ENCODE results near the gene FAM81A.
"Not testable (repeated sequence)": the region's sequence is repeated elsewhere in the genome, so short reads cannot be mapped to it uniquely, and the experiment has no call there.

Gene FAM81A

DNA sequence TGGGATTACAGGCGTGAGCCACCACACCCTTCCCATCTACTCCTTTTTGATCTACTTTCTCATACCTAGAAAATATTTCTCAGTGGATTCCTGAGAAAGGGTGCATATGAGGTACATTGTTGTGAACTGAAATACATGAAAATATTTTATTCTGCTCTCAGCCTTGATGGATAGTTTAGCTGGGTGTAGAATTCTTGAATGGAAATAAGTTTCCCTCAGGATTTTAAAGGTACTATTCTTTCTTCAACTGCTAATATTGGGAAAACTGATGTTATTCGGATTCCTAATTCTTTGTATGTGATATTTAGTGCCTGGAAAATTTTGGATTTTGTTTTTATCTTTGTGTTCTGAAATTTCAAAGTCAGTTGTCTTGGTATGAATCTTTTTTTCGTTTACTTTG lies 9.1 kb upstream of the FAM81A start:
- not testable (repeated sequence) for DNase-seq

DNA sequence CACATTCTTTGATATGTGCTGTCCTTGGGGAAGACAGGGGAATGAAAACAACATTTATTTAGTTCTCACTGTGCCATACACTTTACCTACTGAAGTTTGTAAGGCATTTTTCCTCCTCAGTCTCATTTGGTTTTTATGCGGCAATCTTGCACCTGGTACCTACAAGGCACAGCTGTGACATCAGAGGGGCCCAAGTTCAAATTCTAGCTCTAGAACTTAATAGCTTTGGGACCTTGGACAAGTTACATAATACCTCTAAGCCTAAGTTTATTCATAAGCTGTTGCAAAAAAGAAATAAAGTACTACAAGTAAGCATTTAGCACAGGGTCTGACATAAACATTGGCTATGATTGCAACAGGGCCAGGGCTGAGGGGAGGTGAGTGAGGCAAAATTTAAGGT lies 5.6 kb upstream of the FAM81A start:
- no peak for DNase-seq

DNA sequence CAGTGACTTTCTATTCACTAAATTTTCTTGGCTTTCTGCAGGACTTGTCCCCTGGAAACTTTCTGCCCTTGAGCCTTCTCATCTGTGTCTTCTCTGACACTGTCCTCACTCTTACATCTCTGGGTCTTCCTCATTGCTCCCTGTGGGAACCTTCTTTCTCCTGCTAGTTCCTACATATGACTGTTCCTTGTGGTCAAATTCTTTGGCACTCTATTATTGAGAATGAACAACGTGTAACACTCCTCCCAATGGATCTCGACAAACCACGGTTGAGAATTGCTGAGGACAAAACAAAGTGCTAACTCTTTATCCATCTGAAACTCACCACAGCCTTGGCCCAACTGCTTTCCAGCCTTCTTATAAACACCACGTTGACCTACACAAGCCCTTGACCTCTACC lies 3.5 kb upstream of the FAM81A start:
- no peak for DNase-seq

DNA sequence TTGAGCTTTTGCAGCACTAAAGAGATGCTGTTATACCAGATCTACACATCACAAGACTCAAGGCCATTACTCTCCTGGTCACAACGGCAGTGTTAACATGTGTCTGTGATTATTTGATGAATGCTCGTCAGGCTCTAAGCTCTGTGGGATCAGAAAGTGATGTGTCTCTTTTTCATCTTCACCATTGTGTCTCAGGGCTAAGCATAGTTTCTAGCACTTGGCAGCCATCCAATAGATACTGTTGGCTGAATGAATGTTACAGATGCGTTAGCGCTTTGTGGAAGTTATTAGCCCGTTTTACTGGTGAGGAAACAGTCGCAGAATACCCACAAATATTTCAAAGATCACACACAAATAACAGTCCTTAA lies 1.2 kb upstream of the FAM81A start:
- DNase-seq, result no peak

DNA sequence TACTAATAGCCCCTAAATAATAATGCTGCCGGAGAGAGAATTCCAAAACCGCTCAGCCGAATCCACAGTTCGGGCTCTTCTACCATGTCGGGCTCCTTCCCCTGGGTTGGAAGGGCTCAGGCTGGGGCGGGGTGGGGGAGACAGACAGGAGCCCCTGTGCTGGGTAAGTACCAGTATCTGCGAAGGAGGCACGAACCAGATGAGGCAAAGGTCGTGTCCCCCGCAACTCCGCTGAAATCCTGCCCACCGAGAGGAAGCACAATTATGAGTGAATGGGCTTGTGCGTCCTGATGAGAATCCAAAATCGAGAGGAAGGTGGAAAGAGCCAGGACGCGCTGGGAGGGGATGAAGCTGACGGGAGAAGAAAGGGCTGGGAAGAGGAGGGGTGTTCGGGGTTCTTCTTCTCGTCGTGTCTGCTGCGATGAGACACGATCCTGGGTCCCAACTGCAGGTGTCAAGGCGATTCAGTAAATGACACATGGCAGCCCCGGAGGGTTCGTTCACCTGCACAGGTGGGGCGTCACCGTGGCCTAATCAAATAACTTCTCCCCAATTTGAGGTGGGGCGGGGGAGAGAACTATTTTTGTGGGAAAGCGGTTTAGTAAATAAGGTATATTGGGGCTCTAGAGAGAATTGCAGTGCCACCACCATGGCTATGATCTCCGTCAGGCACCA lies 707 bp upstream of the FAM81A start:
- DNase-seq, result no peak

DNA sequence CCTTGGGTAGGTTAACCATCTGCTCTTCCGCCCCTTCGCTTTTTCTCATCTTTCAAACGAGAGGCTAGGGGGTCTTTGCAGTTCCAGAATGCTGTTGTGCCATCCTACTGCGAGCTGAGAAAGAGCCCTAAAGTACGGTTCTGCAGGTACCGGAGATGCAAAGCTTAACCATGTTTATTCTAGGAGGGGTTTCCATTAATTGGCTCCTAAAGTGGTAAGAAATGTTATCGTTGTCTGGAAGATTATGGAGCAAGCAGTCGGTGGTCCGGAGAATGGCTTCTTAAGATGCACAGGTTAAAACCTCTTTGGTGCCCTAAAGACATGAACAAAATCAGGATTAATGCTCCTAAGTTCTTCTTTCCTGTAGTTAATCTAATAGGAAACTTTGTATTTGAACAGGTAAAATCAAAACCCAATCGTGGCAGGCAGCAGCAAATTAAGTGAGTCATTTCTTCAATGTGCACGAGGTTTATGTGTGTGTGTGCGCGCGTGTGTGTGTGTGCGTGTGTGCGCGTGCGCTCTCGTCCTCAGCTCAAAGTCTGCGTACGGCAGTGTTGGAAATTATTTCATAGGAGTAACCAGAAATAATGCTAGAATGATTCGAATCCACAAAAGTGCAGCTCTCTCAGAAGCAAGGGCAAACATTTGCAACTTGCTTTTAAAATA lies 772 bp downstream of the FAM81A start:
- no peak for DNase-seq

DNA sequence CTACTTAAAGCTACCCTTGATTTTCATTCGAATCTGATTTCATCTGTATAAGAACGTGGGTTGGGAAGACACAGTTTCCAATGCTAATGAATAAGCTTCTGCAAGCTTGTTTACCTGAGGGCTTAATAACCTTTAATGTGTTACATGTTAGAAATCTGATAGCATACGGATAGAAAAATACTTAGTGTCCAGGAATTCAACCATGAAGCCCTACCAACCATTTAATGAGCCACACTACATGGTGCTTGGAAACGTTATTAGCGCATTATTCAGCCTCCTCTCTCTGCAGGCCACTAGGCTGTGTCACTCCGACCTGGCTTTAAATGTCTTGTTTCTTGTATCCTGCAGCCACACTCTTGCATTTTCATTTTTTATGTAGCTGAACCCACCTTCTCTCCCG lies 1.6 kb downstream of the FAM81A start:
- no peak for DNase-seq

DNA sequence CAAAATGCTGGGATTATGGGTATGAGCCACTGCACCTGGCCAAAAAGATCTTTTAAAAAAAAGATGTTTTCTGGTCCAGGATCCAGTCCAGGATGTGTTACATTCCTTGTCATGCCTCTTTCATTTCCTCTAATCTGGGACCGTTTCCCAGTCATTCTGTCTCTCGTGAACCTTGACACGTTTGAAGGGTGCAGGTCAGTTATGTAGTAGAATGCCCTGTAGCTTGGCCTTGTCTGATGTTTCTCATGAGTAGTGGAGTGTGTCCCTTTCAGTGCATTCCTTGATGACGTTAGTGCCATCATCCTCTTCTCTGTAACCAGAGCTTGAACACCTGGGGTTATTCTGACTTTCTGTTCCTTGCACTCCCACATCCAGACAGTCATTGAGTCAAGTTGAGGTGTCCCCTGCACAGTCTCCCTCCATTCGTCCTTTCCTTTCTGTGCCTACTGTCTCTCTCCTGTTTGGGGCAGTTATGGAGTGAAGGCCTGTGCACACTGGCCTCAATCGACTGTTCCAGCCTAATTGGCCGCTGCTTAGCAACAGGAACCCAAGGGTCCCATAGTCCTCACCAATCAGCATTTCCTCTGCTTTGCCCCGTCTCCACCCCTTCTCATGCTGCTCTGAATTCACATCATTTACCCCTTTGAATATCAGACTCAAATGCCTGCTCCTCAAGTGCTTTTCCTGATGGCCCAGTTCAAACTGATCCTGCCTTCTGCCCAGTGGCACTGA lies 5.5 kb downstream of the FAM81A start:
- no peak for DNase-seq

DNA sequence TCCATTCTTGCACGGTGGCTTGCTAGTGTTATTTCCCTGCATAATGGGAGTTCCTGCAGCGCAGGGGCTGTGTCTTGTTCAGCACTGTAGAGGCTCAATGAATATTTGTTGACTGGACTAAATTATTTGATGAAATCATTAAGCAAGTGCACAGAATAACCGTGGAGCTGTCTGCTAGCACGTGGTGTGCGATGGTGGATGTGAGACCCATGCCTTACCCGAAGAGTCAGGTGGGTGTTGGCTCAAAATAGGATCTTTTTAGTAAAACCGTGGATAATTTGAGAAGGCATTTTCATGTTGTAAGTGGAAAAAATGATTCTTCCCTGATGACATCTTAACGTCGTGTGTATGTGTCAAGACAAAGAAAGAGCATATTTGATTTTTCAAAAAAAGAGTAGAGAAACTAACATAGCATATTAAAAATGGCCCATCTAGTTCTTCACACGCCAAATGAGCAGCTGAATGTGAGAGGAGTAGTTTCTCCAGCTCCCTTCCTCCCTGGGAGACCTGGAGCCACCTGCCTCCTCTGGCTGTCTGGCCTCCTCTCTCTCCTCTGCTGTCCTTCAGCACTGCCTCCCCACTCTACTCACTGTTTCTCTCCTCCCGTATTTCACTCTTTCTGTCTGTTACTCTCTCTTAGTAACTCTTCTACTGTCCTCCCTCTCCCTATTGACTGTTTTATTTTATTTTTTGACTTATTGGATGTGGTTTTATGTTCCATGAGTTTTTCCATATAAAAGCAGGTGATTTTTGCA lies 6.3 kb downstream of the FAM81A start:
- DNase-seq, result no peak

DNA sequence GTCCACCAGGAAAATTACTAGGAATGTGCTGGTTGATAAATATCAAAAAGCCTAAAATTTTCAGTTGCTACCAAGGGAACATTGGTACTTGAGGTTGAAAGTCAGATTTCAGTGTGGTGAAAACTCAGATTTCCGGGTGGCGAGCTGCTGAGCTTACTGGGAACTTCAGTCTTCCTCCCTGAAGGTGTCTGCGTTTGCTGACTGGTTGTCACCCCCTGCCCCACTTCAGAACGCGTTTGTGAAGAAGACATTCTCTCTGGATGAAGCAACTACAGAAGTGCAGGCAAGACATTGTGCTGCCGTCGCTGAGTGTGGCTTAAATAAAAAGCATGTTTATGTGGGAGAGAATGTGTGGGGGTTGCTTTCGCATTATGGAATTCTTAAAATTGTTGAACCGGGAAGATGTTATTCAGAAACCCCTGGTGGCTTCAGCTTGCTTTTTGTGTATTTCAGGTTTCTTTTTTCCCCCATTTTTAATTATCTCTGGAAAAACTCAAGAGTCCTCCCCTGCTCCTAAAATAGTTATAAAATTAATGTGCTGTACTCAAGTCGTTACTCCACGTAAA lies 7.1 kb downstream of the FAM81A start:
- DNase-seq, result no peak

DNA sequence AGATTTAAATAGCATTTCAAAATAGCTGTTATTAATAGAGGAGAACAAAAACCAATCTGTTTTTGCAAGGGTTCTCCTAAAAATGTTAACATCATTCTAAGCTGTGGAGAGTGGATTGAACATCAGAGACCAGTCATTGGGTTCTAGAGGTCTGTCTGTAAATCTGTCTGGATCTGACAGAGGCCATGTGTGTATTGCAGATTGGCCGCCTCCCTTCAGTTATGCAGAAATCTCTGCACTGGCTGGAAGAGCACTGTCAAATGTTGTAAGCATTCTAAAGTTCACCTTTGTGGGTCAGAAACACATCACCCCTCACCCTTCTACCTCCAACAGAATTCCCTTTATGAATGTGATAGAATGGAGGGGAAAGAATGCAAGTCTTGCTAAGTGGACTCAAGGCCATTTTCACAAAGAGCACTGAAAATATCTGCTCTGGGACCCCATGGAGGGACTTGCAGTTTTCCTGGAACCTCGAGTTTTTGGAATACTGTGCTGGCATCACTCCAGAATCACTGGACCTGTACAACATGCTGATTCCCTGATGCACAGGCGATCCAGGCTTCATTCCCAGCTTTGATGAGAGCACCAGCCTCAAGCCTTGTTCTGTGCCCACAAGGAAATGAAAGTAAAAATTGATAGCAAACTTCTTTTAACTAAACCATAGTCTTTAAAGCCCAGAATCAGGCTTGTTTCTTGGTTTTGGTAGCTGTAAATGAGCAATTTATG lies 8.4 kb downstream of the FAM81A start:
- DNase-seq, result no peak

DNA sequence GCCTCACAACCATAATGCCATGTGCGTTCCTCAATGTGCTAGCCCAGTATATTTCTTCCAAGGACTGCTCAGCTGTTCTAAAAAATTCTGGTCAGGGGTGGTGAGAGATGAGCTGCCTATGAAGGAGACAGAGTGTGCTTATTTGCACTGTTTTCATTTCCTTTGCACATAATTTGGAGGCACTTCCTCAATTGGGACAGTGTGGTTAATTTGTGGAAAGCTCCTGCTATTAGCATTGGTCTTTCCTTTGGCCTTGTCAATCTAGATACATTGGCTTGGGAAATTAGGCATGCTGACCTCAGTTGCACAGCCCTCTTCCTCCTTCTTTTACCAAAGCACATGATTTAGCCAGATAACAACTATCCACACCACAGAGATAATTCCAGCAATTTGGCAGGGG lies 9.4 kb downstream of the FAM81A start:
- DNase-seq, result no peak

DNA sequence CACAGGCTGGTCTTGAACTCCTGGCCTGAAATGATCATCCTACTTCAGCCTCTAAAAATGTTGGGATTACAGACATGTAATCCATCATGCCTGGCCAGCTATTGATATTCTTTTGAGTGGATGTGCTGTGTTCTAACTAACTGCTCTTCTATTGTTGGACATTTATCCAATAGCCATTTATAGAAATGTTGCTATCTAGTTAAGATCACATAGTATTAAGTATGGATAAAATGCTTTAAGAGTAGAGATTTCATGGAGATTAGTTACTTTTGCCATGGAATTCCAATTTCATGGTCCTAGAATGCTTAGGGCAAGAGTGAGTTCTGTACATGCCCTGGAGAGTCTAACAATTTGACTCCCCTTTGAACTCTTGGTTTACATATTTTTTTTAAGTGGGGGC lies 10.9 kb downstream of the FAM81A start:
- no peak for DNase-seq

DNA sequence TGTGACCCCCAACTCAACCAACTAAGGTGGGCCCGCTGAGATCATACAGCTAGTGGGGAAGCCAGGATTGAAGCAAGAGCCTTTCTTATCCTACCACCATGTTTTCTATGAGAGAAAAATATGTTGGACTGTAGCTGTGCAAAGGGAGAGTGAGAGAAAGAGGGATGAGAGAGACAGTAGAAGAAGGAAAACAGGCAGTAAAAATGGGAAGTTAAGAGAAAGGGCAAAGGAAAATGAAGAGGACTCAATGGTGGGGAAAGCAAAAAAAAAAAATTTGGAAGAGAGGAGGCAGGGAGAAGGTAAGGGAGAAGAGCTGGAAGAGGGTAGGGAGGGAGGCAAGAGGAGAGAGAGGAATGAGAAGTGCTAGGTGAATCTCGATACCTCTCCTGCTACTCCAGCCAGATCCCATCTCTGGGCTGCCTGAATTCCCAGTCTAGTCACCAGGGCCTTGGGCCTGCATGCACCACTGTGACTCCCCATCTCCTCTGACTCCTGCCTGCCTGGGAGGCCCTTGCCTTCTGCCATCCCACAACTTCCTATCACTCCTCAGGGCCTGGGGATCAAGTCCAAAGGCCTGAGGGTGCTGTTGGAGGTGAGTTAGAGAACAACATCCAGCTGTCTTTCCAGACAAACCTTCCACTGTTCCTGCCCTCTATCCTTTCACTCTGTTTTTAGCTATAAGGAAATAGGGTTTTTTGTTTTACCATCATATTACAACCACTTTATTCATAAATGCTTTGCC lies 15.7 kb downstream of the FAM81A start:
- DNase-seq, result no peak

DNA sequence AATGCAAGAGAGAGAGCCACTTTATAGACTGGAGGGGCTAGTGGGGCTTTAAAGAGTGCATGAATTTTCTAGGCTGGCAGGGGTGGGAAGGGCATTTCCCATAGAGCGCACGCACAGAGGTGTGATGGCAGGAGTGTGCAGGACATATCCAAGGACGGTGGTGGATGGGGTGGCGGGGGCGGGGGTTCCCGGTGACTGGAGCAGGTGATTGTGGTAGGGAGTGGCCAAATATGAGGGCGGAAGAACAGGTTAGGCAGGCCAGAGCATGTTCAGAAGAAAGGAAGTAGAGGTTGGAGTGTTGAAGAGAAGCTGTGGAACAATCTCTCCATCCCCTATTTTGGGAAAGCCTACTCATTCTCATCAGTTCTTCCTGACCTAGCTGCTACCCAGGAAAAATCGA lies 18.1 kb downstream of the FAM81A start:
- no peak for DNase-seq

DNA sequence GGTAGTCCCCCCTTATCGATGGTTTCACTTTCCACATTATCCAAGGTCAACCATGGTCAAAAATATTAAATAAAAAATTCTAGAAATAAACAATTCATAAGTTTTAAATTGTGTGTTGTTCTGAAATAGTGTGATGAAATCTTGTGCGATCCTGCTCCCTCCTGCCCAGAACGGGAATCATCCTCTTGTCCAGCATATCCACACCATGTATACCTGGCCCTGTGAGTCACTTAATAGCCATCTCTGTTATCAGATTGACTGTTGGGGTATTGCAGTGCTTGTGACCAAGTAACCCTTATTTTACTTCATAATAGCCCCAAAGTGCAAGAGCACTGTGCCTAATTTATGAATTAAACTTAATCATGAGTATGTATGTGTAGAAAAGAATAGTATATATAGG lies 19.1 kb downstream of the FAM81A start:
- no peak for DNase-seq

DNA sequence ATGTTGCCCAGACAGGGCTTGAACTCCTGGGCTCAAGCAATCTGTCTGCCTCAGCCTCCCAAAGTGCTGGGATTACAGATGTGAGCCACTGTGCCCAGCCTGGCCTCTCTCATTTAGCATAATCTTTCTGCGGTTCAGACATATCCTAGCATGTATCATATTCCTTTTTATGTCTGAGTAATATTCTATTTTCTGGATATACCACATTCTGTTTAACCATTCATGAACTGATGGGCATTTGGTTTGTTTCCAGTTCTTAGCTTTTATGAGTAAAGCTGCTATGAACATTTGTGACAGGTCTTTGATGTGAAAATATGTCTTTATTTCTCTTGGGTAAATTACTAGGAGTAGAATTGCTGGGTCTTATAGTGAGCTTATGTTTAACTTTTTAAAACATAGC lies 23.5 kb downstream of the FAM81A start:
- DNase-seq, result no peak

DNA sequence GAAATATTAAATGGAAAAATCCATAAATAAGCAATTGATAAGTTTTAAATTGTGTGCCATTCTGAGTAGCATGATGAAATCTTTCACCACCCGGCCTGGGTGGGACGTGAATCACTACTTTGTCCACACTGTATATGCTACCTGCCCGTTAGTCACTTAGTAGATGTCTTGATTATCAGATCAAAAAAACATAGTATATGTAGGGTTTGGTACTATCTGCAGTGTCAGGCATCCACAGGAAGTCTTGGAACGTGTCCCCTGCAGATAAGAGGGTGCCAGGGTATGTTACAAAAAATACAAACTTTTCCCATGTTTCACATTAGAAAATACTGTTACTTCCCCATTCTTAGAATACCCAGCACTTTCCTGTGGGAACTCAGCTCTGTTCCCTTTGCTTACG lies 35.2 kb downstream of the FAM81A start:
- DNase-seq, result no peak

DNA sequence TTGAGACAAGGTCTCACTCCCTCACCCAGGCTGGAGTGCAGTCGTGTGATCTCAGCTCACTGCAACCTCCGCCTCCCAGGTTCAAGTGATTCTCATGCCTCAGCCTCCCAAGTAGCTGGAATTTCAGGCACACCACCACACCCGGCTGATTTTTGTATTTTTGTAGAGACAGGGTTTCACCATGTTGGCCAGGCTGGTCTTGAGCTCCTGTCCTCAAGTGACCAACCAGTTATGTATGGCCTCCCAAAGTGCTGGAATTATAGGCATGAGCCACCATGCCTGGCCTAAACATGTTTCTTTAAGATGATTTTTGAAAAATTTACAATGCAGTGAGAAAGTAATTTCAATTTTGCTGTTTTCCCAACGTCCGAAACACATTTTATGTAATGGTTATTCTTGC lies 37.2 kb downstream of the FAM81A start:
- DNase-seq, result not testable (repeated sequence)

DNA sequence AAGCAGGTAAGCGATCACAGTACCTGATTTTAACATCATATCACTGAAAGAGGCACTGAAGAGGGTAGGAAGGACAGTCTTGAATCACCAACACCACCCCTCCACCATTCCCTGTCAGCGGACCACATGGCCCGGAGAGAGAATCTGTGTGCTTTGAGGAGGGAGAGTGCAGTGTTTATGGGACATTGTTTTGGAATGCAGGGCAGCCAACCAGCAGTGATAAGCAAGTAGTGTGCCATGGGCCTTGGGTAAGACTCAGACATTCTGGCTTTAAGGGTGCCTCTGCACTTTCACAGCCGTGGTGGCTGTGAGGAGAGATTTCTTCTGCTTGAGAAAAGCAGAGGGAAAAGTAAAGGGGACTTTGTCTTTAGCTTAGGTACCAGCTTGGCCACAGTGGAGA lies 46.4 kb downstream of the FAM81A start:
- no peak for DNase-seq

DNA sequence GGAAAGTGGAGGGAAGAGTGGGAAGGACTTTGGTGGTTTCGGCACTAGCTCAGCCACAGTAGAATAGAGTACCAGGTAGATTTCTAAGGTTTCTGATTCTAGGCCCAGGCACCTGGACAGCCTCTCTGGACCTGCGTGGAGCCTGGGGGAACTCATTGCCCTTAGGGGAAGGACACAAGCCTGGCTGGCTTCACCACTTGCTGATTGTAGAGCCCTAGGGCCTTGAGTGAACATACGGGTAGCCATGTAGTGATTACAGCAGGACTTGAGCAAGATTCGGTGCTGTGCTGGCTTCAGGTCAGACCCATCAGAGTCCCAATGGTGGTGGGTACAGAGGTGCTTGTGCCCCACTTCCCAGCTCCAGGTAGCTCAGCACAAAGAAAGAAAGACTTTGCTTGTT lies 47.0 kb downstream of the FAM81A start:
- no peak for DNase-seq

DNA sequence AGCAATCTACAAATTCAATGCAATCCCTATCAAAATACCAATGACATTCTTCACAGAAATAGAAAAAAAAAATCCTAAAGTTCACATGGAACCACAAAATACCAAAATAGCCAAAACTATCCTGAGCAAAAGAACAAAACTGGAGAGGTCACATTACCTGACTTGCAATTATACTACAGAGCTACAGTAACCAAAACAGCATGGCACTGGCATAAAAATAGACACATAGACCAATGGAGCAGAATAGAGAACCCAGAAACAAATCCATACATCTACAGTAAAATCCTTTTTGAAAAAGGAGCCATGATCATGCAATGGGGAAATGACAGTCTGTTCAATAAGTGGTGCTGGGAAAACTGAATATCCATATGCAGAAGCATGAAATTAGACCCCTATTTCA lies 51.5 kb downstream of the FAM81A start:
- DNase-seq, result not testable (repeated sequence)
